Left lobe of liver (tissue), 2 donors: ENCODE data around the gene EEA1. TPM values are rescaled to one million over a fixed set of nuclear protein-coding genes. Genes with fewer than 3 reads are reported as not detected.
A peak's percentile ranks its signal among the peaks of the same experiment; 100 is the strongest.

ENCODE experiments used
- ATAC-seq: fragments of 200-7000 bp; cut with Tn5 transposase; one replicate; pipeline ENCODE4 v1.9.1; 2020; ENCODE audit warnings: mild to moderate bottlenecking, moderate library complexity
- DNase-seq: peaks from one replicate; pipeline ENCODE4 v3.0.0-alpha.2; 2020; ENCODE audit warnings: low spot score
- total RNA-seq: library from RNA; stranded (reverse); gene quantifications from one replicate; pipeline ENCODE4 v1.2.1, GENCODE V29; 2021
- donor health status: DM: no; HTN: no; CAD: no; lungs with moderate emphysema.
- donor health status: DM: no; HTN: yes; CAD: no.

Gene EEA1
- total RNA-seq, 1 donor from 2014 or later: 12.5 TPM

DNA sequence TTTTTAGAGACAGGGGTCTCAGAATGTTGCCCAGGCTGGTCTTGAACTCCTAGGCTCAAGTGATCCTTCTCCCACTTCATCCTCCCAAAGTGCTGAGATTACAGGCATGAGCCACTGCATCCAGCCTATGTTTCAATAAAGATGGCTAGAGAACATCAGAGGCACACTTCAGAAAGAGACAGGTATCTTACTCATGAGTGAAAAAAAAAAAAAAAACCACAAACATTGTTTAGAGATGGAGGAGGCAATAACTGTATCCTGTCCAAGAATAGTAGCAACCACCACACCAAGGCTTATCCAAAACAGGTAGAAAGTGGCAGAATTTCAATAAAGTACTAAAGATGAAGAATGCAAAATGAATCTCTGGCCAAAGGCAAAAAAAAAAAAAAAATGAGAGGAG lies 30.3 kb downstream of the EEA1 start:
- ATAC-seq (no peak), DNase-seq (no peak)

DNA sequence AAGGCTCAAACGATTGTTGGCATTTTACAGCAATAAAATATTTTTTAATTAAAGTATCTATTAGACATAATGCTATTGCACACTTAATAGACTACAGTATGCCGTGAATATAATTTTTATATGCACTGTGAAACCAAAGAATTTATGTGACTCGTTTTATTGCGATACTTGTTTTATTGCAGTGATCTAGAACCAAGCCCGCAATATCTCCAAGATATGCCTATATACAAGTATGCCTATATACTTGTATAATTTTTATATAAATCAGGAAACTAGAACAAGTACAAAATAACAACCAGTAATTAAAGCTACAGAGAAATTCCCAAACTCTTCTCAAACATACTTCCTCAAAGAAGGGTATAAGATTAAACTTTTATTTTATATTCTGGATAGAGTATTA lies 31.3 kb downstream of the EEA1 start:
- DNase-seq (no peak), ATAC-seq (no peak)

DNA sequence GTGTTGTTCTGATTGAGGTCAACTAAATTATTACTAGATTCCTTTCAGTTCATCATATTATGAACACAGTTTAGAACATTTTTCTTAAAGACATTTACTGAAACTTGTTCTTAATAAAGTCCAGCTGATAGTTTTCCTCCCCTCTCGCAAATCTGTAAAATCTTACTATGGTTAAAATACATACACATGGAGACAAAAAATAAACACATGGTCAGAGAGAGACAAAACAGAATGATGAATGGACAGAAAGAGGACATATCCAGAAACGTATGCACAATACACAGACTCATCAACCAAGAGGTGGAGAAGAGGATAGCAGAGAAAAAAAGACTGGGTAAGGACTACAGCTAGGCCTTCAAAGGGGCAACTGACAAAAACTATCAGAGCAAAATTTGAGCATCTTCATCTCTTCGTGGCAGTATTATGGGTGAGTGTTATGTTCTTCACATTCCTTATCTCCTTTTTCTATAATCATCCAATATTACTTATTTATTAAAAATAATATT lies 38.4 kb downstream of the EEA1 start:
- DNase-seq (no peak), ATAC-seq (no peak)

DNA sequence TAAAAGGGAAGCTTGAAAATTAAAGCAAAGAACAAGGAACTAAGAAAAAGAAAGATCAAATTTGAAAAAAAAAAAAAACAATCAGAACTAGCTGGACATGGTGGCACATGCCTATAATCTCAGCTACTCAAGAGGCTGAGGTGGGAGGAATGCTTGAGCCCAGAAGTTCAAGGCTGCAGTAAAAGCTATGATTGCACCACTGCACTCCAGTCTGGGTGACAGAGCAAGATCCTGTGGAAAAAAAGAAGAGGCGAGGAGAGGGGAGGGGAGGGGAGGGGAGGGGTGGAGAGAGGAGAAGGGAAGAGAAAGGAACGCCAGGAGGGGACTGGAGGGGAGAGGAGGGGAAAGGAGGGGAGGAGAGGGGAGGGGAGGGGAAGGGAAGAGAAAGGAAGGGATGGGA lies 43.0 kb downstream of the EEA1 start:
- DNase-seq: no peak
- ATAC-seq: no peak

DNA sequence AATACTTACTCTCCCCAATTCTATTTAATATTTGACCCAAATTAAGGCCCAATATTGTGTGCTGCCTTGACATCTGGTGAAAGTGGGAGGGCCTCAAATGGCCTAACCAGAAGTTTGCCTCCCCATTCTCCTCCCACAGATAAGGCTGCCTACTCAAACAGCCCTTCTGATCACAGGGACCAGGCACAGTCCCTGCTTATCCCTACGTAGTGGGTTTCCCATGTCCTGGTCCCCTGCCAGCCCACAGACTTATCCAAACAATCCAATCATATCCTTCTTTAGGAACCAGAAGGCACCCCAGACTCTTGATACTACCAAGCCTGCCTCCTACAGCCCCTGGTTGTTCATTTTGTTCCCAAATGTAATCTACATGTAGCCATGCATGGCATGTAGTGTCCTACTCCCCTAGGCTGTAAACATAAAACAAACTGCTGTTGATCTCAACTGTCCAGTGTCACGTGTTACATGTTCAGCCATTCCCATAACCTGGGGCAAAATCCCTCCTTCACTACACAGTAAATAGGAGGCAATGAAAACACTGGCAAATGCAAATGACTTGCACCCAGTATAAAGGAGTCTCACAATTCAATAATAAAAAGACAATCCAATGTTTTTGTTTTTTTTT lies 49.3 kb downstream of the EEA1 start:
- DNase-seq (no peak), ATAC-seq (no peak)

DNA sequence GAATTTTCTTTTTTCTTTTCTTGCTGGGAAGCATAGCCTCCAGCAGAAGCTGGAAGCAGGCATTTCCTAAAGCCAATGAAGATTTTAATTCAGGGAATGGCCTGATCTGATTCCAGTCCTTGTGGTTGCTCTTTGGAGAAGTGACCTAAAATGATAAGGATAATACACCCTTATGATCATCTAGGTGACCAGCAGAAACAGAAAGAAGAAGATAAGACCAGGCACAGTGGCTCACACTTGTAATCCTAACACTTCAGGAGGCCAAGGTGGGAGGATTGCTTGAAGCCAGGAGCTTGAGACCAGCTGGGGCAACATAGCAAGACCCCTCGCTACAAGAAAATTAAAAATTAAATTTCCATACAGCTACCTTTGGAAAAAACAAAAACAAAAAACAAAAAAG lies 51.2 kb downstream of the EEA1 start:
- DNase-seq (no peak), ATAC-seq (no peak)

DNA sequence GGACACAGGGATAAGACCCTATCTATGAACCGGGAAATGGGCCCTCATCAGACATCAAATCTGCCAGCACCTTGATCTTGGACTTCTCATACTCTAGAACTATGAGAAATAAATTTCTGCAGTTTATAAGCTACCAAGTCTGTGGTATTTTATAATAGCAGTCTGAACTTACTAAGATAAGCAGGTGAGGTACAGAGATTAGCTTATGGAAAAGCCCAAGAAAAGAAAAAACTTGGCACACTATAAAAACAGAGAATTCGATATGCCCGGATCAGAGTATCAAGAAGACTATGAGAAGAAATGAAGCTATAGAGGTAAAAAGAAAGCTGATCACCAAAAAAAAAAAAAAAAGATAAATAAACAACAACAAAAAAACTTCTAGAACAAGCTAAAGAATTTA lies 52.6 kb downstream of the EEA1 start:
- ATAC-seq (no peak), DNase-seq (no peak)

DNA sequence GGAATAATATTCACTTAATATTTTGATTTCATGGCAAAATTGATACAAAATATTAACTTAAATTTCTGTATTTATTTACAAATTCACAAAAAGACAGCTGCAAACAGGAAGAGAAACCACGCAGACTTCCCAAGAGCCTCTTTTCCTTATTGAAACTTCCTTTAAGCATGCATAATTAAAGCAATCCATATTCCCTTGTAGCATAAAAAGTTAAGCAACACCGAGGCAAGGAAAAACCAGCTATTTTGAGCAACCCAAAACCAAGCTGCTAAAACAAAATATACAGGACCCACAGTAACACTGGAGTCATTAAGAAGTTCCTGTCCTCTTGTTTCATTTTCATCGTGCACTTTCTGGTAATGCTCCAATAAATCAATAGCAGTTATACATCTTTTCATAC lies 58.0 kb downstream of the EEA1 start:
- ATAC-seq: no peak
- no peak for DNase-seq

DNA sequence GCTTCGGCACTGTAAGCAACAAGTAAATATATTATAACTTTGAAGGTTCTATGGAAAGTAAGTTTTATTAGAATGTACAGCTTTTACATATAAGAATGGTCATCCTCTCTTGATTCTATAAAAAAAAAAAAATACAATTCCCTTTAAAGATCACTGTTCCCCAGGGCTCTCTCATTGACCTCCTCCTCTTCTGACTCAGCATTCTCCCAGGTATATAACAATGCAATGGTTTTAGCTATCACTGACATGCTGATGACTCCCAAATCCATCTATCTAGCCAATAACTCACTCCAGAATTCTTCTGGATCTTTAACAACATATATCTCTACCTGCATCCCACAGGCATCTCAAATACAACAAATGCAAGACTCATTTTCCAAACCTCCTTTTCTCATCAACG lies 62.7 kb downstream of the EEA1 start:
- DNase-seq (no peak), ATAC-seq (no peak)

DNA sequence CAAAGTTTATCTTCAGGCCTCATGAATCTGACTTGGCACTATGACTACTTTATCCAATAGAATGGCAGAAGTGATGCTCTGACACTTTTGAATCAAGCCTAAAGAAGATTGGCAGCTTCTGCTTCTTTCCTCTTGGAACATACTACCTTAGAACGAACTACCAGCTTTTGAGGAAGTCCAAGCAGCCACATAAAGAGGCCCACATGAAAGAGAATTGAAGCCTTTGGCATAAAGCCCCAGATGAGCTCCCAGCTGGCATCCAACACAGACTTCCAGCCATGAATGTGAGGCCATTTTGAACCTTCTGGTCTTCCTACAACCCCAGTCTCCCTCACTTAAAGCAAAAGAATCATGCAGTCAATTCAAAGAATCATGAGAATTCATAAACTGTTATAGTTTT lies 65.8 kb downstream of the EEA1 start:
- no peak for DNase-seq
- no peak for ATAC-seq

DNA sequence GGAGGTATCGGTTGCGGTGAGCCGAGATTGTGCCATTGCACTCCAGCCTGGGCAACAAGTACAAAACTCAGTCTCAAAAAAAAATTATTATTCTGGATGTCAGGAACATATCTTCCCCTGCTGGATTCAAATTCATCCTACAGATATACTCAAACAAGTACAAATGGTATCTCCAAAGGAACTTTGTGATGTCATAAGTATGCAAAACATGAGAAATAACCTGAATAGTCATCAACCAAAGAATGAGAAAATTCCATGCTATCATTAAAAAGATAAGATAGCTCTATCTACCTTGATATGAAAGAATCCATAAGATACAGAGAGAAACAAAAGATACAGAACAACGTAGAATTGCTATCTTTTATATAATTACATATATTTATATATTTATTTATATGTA lies 67.7 kb downstream of the EEA1 start:
- DNase-seq (no peak), ATAC-seq (no peak)

DNA sequence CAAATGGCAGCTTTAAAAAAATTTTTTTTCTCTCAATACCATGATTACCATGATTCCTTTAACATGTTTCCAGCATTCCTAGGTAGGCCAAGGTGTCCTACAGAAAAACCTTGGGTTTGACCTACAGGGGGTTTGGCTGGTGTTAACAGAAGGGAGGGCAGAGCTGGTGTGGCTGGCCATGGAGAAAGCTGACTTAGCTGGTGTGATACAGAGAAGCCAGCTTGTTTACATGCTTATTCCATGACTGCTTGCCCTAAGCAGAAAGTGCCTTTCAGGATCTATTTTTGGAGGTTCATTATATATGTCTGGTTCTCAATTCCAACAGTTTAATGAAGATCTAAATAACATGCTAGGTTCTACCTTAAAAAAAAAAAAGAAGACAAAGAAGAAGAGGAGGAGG lies 68.6 kb downstream of the EEA1 start:
- no peak for DNase-seq
- no peak for ATAC-seq

DNA sequence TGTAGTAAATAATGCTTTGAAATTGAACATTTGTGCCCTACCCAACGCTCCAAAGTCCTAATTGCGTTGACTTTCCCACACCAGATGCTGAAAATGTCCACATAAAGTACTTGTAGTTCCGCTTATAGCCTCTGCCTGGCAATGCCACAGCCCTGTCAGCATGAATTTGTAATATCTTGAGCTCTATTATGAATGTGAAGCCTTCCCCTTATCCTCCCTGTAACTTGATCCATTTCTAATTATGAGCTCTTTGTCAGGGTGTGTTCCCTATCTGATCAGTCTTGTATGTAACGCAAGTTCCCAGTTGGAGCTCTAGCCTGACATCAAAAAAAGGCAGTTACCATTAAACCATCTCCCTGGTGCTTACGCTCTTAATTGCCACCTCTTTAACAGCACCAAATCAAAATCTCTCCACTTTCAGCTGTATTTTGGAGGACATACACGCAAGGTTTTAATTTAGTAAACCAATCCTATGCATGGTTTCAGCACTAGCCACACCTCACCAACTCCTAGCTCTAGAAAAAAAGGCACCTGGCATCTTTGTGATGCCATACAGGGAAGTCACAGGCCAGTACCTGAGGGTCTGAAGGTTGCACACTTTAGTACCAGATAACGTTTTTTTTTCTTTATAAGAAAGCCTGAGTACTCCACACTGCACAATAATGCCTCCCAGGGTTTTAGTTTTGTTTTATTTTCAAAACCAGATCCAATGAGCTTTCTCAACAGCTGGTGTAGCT lies 69.3 kb downstream of the EEA1 start:
- no peak for DNase-seq
- ATAC-seq: no peak

DNA sequence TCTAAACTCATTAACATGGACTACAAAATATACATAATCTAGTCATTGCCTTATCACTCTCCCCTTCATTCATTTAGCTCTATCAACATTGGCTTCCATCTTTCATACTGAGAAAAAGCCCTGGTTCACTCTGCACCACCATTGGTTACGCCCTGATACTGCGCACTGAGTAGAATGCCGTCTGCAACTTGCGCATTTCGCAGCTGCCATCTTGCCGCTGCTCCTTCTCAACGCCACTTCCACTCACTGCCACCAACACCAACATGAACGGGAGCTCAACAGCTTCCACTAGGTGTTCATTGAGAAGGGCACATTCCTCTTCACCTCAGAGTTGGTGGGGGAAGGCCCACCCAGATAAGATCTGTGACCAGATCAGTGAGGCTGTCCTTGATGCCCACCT lies 71.3 kb downstream of the EEA1 start:
- DNase-seq: no peak
- ATAC-seq: no peak

DNA sequence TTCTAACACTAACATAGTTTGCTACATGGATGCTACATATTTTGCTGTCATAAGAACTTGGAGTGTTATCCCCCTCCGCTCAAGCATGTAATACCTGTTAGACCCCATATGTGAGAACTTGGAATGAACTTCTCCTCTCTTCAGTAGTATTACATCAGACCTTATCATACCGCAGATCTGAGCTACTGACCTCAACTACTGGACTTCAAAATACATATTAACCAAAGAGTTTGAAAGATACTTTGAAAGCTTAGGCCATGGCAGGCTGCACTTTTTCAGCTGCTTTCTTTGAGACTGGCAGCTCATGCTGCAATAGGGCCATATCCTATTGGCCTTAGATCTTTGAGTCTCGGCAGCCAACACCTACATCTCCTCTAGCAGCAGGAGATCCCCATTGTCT lies 74.8 kb downstream of the EEA1 start:
- DNase-seq (no peak), ATAC-seq (peak; percentile 82)

DNA sequence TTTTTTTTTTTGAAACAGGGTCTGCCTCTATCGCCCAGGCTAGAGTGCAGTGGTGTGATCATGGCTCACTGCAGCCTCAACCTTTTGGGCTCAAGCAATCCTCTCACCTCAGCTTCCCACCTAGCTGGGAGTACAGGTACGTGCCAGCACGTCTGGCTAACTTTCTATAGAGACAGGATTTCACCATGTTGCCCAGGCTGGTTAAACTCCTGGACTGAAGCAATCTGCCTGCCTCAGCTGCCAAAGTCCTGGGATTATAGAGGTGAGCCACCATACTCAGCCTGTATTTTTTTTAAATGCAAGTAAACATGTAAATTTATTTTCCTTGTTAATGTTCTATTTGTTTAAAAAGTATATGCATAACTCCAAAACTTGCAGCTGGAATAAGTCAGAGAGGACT lies 80.4 kb downstream of the EEA1 start:
- DNase-seq: no peak
- peak; percentile 81 for ATAC-seq

DNA sequence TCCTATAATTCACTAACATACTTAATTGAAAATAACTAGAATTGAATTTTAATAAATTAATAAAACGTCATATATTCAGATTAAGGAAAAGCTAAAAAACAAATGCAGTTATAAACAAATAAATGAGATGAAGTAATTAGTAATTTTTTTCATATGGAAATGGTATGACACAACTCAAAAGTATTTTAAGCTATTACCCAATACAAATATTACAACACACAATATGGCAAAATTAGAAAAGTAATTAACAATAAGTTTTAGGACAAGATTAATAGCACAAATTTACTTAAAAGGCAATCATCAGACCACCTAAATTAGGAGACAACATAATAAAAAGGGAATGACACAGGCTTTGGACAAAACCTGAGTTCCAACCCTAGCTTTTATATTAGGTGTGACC lies 81.7 kb downstream of the EEA1 start:
- no peak for ATAC-seq
- DNase-seq: no peak

DNA sequence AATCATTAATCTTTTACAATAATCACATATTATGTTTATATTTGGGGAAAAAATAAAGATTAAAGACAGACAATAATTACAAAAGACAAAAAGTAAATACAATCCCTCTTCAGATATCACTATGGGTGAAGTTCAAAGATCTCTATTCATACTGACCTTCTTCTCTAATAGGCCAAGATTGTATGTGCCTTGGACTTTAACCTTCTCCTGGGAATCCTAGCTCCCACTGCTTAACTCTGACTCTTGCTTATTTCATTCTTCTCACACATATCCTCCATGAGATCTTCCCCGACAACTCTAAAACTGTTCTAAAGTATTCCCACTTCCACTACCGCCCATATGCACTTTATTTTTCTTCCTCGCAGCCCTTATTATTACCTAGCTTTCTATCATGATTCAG lies 83.8 kb downstream of the EEA1 start:
- peak; percentile 36 for ATAC-seq
- no peak for DNase-seq

DNA sequence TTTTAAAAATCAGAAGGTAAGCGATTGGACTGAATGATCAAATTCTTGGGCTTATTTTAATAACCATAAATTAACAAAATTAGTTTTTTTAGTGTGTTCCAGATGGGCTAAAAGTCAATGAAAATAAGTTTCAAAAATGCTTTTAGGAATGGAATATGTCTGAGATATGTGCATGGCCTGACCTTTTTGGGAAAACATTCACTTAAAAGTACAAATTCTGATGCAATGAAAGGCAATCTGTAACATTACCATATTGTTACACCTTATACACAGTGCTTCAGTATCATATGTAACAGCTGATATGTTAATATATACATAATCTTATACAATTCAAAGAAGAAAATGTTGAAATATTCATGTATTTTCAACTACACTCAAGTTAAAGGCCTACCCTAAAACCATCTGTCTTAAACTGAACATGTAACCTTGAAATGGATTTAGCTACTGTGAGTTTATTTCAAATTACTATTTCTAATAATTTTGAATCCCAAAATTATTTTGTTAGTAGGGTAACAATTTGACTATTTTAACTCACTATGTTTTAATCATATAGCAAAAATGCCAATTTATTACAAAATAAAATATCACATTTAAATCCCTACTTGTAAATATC lies 84.8 kb downstream of the EEA1 start:
- no peak for ATAC-seq

DNA sequence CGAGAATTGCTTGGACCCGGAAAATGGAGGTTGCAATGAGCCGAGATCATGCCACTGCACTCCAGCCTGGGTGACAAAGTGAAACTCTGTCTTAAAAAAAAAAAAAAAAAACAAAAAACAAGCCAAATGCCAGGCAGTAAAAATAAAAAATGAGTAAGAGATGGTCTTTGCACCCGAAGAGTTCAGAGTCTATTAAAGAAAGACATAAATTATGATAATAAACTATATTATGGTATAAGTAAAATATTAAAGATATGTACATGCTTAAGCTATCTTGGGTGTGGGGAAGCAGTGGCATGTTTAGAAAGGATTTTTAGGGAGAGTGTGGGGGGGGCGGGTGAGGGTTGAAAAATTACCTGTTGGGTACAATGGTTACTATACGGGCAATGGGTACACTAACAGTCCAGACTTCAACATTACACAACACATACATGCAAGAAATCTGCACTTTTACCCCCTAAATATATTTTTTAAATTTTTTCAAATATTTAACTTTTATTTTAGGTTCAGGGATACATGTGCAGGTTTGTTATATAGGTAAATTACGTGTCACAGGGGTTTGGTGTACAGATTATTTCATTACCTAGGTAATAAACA lies 99.3 kb downstream of the EEA1 start:
- DNase-seq (no peak), ATAC-seq (no peak)

More for the DNA sequence above, 84.8 kb downstream of the EEA1 start:
- no peak for DNase-seq

DNA sequence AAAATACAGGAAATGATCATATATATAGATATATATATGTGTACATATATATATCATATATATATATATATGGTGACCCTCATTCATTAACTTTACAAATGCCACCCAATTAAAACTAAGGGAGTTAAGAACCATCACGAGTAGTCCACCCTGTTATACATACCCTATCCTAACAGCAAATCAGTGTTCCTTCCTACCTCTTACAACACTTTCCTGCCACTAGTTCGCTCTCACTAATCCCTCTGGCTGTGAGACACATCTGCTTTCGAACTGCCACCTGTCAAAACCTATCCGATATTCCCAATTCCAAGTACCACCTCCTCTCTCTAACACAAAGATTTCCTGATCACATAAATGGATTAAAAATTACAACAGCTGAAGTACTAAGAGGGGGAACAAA lies 100.5 kb downstream of the EEA1 start:
- DNase-seq (no peak), ATAC-seq (no peak)

DNA sequence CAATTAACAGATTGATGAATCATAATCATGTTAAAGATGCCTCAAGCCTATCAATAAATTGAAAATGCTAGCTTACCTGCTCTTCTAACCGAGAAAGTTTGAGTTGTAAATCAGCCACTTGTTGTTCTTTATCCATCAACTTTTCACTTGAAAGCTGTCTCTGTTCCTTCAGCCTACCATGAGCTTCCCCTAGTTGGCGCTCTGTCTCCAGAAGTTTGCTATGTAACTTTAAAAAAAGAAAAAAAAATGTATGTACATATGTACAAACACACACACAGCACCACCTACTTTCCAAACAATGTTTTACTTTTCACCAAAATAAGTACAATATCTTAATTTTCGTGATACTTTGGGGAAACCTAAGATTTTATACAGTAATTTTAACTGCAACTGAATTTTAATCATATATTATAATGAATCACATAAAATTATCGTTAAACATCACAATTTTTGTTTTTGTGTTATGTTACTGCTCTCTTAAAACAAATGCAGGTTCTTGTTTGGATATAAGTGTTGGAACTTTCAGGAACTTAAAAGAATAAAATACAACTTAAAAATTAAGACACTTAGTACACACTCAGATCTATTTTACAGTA lies 101.2 kb downstream of the EEA1 start:
- DNase-seq: no peak
- no peak for ATAC-seq
